ENCODE measurements around the gene PKD2L2.

PKD2L2 gene

DNA sequence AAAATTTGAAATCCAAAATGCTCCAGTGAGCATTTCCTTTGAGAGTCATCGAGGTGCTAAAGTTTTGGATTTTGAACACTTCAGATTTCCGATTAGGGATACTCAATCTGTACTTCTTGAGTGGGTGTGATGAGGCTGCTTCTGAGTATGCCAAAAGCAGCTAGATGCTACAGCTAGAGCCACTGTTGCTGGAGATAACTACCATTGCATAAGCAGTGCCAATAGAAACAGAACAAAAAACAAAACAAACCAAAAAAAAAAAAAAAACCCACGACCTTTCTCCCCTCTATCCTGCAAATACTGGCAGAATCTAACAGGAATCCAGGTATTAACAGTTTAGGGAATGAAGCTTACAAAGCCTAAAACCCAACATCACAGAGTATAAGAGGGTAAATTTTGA lies 43.5 kb downstream of the PKD2L2 start:
- H3K4me3 ChIP-seq (ENCODE audit: control insufficient read depth, low read depth, low read length): no peak overlapping the region
- TF ChIP-seq, protein P1, sequence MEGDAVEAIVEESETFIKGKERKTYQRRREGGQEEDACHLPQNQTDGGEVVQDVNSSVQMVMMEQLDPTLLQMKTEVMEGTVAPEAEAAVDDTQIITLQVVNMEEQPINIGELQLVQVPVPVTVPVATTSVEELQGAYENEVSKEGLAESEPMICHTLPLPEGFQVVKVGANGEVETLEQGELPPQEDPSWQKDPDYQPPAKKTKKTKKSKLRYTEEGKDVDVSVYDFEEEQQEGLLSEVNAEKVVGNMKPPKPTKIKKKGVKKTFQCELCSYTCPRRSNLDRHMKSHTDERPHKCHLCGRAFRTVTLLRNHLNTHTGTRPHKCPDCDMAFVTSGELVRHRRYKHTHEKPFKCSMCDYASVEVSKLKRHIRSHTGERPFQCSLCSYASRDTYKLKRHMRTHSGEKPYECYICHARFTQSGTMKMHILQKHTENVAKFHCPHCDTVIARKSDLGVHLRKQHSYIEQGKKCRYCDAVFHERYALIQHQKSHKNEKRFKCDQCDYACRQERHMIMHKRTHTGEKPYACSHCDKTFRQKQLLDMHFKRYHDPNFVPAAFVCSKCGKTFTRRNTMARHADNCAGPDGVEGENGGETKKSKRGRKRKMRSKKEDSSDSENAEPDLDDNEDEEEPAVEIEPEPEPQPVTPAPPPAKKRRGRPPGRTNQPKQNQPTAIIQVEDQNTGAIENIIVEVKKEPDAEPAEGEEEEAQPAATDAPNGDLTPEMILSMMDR (conservative IDR thresholded peaks at IDR 0.05; ENCODE audit: control insufficient read depth, insufficient read depth, low read depth, low read length): no peak
- DNase-seq (ENCODE audit: low read depth): no peak

DNA sequence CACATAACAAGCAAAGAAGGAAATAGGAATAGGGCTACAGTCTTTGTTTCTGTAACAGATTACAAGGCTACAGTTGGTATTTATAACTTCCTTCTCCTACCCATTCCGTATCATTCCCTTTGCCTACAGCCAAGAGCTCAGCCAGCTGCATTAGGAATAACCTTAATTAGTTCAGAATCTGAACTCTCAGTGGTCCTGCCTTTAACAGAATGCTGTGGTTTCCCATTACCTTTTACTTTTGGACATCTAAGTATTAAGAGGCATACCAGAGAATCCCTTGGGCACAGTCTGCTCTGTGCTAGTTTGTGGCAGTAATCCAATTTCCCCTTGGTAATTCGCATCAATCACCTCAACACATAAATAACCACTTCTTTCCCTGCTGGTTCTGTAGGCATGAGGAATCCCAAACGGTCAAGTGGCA lies 44.2 kb downstream of the PKD2L2 start:
- TF ChIP-seq, protein P1 (conservative IDR thresholded peaks at IDR 0.05; ENCODE audit: control insufficient read depth, insufficient read depth, low read depth, low read length): no peak
- DNase-seq (ENCODE audit: low read depth): peak; percentile 47

DNA sequence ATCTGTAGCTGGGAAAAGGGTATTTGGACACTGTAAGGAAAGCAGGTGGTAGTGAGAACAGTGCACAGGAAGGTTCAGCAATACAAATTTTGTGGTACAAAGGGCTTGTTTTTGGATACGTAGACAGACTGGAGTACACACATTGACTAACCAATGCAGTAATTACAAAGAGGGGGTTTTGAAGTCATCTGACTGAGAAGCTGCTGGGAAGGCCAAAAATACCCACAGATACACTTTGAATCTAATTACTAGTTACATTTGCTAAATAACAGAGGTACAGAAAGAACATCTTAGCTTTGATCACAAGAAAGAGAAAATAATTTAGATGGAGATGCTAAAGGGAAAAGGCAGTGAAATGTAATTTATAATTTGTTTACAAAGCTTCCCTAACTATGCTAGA lies 45.9 kb downstream of the PKD2L2 start:
- DNase-seq (ENCODE audit: low read depth): no peak
- TF ChIP-seq, protein P1 (conservative IDR thresholded peaks at IDR 0.05; ENCODE audit: control insufficient read depth, insufficient read depth, low read depth, low read length): no peak
- H3K4me3 ChIP-seq (ENCODE audit: control insufficient read depth, low read depth, low read length): no peak overlapping the region

More for the DNA sequence above, 44.2 kb downstream of the PKD2L2 start:
- no peak overlapping the region for H3K4me3 ChIP-seq (ENCODE audit: control insufficient read depth, low read depth, low read length)

DNA sequence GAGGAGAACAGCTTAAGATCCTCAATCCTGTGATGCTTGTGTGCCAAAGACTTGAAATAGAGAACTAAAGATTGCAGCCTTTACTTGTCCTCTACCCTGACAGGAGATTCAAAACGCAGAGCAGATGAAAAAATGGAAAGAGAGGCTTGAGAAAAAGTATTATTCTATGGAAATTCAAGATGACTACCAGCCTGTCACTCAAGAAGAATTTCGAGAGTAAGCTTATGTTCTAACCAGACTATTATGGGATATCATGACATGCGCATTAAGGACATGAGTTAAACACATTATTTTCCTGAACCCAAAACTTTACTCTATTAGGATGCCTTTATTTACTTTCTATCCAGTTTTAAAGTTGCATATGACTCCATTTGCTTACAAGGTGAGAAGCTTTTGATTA lies 46.4 kb downstream of the PKD2L2 start:
- no peak for DNase-seq (ENCODE audit: low read depth)
- TF ChIP-seq, protein P1 (conservative IDR thresholded peaks at IDR 0.05; ENCODE audit: control insufficient read depth, insufficient read depth, low read depth, low read length): no peak
- no peak overlapping the region for H3K4me3 ChIP-seq (ENCODE audit: control insufficient read depth, low read depth, low read length)

DNA sequence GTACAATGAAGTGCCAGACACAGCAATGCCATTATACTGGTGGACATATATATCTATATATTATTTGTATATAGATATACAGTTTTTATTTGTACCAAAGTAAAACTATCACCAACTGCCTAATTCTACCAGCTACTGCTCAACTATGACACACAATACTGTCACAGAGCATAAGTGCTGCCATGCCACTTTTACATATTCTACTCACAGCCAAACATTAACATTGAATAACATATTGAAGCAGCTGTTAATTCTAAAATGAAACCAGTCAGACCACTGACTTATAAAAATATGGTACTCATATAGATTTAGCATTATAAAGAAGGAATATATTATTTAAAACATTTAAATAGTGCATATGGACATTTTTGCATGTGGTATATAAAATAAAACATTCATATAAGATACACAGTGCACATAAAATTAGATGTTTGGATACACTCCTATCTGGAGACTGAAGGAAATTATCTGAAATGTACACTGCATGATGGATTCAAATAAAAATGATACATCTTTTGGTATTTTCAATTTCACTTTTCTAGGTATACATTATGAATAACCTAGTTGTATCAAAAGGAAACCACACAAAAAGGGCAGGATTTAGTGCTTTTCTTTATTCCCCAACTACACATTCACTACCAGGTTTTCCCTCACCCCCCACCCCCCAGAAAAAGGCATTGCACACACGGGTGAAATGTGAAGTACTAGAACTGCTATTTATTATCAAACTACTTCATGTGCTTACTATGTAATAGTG lies 48.9 kb downstream of the PKD2L2 start:
- TF ChIP-seq, protein P1 (conservative IDR thresholded peaks at IDR 0.05; ENCODE audit: control insufficient read depth, insufficient read depth, low read depth, low read length): no peak
- no peak overlapping the region for H3K4me3 ChIP-seq (ENCODE audit: control insufficient read depth, low read depth, low read length)
- DNase-seq (ENCODE audit: low read depth): no peak

DNA sequence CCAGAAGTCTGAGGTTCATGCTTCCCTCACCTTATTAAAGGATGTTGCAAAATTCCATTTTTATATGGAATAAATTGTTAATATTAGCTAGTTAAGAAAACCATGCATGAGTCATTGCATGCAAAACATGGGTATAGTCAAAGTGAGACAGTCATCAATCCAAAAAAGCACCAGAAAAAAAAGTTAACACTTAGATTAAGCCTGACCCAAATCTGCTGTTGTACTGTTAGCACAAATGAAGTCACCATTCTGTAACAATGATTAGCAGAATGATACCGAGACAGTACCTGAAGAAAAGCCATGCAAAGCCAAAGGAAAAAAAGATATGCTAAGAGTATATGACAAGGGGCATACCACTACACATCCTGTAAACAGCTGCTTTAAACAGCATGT lies 49.5 kb downstream of the PKD2L2 start:
- TF ChIP-seq, protein P1 (conservative IDR thresholded peaks at IDR 0.05; ENCODE audit: control insufficient read depth, insufficient read depth, low read depth, low read length): no peak
- H3K4me3 ChIP-seq (ENCODE audit: control insufficient read depth, low read depth, low read length): no peak overlapping the region
- DNase-seq (ENCODE audit: low read depth): no peak
